SIG-M5 treated with dmso at 0.1 percent for 504 hours (cell line): ENCODE measurements around the gene ADAM33.

Experiments used
- DNase-seq: peaks from one replicate; lab custom pipeline; 2025; ENCODE audit not compliant: unreplicated experiment; lab: John Stamatoyannopoulos, UW

ADAM33 gene

GRCh38 chr20:3710703-3711483 is 29.1 kb upstream of the ADAM33 start:
- DNase-seq = peak; percentile 32

DNA sequence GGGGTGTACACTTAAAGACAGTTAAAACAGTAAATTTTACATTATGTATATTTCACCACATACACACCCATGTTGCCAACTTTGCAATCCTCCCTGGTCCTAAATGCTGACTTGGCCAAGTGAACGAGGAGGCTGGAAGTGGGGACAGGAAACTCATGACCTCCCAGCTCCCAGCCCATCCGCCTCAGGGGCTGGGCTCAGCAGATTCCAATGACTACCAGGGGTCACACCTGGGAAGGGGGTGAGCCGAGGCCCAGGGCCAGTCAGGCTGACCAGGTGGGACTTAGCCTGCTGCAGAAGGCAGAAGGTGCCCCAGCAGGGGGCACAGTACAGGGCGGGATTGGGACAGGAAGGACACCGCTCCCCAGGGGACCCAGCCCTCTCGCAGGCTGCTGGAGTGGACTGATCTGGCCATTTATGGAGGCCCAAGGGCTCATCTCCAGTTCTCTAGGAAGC is 28.2 kb upstream of the ADAM33 start:
- DNase-seq = no peak

DNA sequence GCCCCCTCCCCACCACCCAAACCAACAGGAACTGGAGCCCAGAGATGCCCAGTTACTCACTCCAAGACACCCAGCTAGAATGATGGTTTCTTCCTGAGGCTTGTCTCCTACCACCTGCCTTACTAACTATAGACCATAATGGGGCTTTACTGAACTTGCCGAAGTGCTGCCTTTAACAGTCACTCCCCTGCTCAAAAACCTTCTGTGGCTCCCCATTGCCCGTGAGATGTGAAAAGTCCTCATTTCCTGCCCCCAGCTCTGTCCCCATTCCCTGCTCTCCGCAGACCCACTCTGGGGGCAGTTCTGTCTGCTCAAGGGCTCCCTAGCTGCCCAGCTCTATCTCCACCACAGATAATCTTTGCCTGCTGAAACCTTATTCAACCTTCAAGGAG is 25.7 kb upstream of the ADAM33 start:
- no peak for DNase-seq

- DNase-seq = no peak
Measured at GRCh38 chr20:3706774-3707507, 25.1 kb upstream of the ADAM33 start.

GRCh38 chr20:3705970-3706739 is 24.3 kb upstream of the ADAM33 start:
- no peak for DNase-seq

GRCh38 chr20:3705491-3705969 is 23.7 kb upstream of the ADAM33 start:
- no peak for DNase-seq

DNA sequence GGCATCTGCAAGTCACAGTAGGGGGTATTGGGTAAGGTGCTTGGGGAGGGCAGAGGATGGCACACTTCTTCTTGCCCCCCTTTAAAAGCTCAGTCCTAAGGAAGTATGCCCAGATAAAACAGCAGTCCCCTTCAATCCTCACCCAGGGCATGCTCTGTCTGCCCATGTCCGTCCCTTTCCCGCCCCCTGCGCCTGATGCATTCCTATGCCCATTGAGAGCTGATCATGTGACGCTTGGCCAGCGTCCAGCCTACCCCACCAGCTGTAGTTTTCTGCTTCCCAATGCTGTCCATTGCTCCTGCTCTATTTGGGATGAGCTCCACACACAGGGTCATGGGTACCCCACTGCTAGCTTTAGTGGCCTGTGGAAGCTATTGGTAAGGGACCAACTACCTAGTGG is 22.3 kb upstream of the ADAM33 start:
- DNase-seq = no peak

- DNase-seq = no peak
Measured at GRCh38 chr20:3702611-3703391, 21.0 kb upstream of the ADAM33 start.

DNA sequence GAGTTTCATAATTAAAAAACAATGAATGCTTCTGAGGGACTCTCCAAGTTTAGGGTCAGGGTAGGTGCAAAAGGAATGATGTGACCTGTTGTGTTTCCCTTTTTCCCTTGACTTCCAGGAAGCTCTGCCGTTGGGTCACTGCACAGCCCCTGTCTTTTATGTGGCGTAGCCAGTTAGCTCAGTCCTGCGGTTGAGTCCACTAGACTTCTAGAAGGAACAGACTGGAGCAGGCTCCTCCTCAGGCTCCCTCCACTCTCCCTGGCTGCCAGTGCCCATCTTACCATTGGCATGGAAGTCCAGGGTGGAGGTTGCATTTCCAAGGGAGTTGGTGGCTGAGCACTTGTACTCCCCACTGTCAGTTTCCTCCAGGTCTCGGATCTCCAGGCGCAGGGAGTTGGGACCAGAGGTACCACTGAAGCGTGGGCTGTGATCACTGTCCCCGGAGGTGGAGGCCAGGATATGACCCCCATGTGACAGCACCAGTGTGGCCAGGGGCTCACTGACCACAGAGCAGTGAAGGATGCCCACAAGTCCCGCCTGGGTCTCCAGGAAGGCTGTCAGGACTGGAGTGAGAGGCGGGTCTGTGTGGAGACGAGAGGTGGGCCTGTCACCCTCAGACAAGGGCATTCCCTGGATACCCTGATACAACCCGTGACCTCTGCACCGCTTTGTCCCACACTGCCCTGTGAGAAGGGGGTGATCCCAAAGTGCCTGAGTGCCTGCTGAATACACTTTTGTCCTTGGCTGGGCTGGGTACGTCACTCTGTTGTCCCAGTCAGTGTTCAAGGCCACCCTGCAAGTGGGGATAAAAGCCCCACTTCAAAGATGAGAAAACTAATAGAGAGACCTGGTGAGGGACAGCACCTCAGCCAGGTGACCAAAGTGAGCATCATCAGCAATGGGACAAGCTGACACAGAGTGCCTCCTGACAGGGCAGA is 19.5 kb upstream of the ADAM33 start:
- DNase-seq = no peak

DNA sequence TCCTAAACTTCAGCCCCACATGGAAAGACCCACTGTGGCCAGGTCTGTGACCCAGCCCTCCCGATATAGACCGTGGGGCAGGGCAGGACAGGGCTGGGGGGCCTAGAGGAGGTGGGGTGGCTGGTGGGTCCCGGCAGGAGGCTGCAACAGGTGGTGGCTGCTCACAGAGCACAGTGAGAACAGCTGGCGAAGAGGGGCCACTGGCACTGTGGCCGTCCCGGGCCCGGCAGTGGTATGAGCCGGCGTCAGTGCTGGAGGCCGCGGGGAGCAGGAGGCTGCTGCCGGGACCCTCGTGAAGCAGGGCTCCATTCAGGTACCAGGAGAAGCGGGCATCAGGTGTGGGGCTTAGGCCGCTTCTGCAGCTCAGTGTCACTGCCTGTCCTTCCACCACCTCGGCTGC is 17.2 kb upstream of the ADAM33 start:
- no peak for DNase-seq

DNA sequence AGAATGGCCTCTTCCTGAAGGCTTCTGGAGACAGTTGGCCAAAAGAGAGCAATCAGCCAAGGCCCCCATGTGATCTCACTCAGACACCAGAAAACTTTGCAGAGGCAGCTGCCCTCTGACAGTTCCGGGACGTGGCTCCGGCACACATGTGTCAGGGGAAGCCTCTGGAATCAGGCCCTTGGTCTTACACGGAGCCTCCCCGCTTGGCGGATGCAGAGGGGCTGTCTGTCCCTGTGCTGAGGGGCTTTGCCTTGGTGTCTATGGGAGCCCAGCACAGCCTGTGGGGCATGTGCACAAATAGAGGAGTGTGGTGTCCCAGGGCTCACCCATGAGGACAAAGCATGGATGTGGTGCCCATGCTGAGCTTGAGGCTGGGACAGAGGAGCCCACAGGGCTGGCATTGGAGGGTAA is 16.8 kb upstream of the ADAM33 start:
- no peak for DNase-seq

GRCh38 chr20:3697588-3698305 is 15.9 kb upstream of the ADAM33 start:
- no peak for DNase-seq

GRCh38 chr20:3696745-3697587 is 15.2 kb upstream of the ADAM33 start:
- no peak for DNase-seq

DNA sequence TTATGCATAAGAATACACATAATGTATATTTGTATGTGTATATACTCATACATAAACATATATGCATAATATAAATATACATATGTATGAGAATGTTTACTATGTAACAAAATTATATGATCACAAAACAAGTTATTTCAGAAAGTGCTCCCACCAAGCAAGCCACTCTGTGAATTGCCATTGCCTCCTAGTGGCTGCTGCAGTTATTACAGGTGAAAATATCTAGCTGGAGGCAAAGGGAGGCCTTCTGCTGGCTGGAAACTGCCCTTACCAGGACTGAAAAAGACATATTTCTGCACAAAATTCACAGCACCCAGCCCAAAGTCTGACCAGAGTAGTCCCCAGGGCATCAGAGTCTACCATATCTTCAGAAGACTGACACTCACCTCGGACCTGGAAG is 14.4 kb upstream of the ADAM33 start:
- DNase-seq = no peak

- DNase-seq = no peak
Measured at GRCh38 chr20:3694864-3695263, 13.1 kb upstream of the ADAM33 start.

GRCh38 chr20:3693376-3693775 is 11.6 kb upstream of the ADAM33 start:
- no peak for DNase-seq

DNA sequence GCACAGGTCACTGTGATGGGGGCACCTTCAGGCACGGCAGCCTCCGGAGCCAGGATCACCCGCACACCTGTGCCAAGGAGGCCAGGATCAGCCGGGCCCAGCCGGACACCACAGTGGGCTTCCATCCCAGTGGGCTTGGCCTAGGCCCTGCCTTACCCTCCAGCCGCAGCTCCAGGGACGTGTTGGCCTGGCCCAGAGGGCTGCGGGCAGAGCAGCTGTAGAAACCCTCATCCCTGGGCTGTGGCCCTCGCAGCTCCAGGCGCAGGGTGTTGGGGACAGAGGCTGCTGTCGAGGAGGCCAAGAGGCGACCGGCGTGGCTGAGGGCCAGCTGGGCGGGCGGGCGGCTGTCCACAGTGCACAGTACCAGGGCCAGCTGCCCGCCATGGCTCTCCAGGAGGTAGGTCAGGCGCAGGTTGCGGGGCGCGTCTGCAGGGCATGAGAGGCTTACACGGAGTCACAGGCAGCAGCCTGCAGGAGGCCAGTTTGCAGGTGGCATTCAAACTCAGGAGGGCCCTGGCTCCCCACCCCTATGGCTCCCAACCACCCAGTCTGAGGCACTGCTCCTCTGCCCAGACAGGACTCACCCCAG is 11.0 kb upstream of the ADAM33 start:
- DNase-seq = no peak

DNA sequence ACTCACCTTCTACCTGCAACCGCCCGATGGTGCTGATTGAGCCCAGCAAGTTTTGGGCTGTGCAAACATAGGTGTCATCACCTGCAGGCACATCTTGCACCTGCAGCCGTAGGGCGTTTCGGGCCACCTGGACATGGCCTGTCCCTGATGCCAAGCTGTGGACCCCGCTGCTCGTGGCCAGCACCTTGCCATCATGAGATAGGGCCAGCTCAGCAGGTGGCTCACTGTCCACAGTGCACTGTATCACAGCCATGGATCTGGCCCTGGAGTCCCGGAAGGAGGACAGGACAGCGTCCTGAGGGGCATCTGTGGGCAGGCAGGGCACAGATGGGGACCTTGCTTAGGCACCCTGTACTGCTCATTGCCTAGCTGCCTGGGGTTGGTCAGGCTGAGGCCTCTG is 10.1 kb upstream of the ADAM33 start:
- DNase-seq = no peak
